GM18520 (cell line): ENCODE measurements around the gene COL18A1.
"Not testable (repeated sequence)": the region's sequence is repeated elsewhere in the genome, so short reads cannot be mapped to it uniquely, and the experiment has no call there.

Experiments used
- ATAC-seq: cut with Tn5 transposase; IDR thresholded peaks from one replicate; pipeline ENCODE4 v1.9.1; 2021; ENCODE audit not compliant: unreplicated experiment

COL18A1 gene

DNA sequence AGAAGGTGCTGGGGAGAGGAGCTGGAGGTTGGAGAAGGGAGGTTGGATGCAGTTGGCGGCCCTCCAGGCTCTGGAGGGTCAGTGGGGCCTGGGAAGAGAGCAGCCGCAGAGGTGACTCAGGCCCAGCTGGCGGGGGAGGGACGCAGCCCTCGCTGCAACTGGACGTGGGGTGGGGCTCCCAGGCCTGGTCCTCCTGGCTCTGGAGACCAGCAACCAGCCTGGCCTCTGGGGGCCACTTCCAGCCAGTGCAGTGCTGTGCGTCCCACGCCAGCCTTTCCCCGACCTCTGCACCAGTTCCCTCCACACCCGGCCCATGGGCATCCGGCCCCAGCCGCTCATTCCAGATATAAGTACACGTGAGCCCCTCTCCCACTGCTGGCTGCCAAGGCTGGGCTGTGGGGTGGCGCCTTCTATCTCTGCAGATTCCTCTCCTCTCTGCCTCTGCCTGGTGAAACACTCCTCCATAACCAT, 38.0 kb upstream of the COL18A1 start:
- no peak for ATAC-seq

DNA sequence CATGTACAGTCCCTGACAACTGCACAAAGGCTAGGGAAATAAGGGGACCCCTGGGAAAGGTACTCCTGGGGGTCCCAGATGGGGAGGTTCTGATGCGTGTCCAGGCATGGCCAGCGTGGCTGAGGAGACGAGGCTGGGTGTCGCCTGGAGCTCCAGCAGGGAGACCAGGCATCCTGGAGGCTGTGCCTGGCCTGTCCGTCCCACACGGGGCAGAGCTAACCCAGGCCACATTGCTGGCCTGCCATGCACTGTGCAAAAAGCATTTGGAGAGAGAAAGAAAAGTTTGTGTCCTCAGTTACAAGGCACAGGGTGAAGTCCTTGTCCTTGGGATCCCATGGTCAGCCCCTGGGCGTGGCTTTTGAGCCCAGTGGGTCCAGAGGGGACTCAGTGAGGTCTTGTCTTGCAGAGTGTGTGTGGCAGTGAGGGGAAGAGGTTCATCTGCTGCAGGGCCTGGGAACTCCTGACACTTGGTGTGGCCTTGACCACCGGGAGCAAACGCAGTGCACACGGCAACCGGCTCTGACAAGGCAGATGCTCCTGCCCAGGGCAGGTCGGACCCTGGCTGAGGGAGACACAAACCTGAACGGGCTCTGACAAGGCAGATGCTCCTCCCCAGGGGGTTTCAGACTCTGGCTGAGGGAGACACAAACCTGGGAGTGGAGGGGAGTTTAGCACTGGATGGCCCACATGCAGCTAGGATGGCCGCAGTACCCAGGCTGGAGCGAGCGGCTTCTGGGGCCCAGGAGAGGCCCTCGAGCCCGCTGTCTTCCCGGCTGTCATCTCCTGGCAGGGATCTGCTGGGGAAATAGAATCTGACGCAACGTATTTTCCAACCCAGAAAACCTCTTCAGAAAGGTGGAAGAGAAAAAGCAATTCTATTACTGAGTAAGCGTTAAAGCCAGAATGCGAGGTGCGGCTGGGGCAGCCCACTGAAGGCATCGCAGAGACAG, 37.3 kb upstream of the COL18A1 start:
- no peak for ATAC-seq

DNA sequence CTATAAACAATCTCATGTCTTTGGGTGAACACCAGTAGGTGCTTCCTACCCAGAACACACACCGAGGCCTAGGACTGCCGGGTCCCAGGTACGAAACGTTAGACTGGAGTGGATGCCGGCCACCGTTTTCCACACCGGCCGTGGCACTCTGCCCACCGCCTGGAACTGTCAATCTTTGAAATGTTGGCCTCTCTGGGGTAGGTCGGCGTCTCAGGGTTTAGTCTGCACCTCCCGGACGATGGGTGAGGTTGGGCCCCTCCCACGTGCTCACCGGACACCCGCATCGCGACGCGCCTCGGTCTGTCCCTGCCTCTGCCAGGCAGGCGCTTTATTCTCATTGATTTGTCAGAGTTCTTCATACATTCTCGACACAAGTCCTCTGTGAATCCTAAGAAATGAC, 35.9 kb upstream of the COL18A1 start:
- ATAC-seq = not testable (repeated sequence)

DNA sequence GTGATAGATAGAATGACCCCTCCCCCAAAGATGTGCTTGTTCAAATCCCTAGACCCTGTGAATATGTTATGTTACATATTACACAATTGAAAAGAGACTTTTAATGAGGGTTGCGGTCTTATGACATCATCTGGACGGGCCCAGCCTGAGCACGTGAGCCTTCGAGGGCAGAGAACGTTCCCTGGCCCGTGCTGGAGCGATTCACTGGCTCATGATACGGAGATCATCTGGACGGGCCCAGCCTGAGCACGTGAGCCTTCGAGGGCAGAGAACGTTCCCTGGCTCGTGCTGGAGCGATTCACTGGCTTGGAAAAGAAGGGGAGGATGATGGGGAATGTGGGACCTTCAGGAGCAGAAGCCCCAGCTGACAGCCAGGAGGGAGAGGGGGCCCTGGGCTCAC, 34.4 kb upstream of the COL18A1 start:
- no peak for ATAC-seq

DNA sequence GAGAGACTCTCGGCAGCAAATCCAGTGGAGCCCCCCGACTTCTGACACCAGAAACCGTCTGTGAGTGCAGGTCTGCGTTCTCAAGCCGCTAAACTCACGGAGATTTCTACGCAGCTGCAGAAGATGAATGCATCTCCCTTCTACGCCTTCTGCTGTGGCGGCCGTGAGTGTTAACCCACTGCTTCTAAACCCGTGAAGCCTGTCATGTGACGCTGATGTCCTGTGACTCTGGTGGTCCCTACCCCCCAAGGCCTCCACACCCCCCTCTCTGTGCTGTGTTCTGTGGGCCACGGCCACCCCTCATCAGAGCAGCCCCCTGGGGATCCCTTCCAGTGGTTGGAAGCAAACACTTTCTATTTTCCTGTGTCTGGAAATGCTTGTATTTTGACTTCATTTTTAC, 33.9 kb upstream of the COL18A1 start:
- ATAC-seq = no peak

DNA sequence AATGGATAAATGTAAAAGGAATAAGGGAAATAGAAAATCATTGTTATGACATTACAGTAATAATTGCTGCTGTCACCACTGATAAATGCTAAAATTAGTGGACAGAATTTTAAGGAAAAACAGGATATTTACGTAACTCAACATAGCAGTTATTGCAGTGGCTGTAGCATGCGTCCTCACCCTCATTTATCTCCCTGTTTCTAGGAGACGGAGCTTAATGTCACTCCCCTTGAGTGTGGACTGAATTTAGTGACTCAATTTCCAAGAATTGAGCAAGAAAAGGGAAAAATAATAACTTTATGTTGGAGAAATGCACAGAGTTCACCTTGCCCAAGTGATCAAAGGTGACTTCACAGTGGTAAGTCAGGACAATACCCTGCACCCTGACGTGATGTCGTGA, 33.3 kb upstream of the COL18A1 start:
- no peak for ATAC-seq

DNA sequence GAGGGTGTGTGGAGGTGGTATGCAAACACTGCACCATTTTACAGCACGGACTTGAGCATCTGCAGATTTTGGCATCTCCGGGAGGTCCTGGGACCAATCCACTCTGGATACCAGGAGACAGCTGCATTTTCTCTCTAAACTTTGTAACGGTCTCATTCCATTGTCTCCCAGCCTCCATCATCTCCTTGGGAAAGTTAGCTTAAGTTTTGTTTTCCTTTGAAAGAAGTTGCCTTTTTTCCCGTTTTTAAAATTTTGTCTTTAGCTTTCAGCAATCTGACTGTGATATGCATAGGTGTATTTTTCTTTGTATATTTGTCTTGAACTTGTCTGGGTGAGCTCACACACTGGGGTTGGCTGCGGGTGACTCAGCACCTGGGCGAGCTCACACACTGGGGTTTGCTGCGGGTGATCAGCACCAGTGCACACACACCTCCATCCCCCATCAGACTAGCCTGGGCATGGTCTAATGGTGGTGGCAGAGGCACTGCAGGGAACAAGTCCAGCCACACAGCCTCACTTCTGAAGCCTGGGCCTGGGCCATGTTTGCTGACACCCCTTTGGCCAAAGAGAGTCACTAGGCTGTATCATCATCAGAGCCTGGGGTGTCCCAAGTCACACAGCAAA, 32.1 kb upstream of the COL18A1 start:
- ATAC-seq = no peak

DNA sequence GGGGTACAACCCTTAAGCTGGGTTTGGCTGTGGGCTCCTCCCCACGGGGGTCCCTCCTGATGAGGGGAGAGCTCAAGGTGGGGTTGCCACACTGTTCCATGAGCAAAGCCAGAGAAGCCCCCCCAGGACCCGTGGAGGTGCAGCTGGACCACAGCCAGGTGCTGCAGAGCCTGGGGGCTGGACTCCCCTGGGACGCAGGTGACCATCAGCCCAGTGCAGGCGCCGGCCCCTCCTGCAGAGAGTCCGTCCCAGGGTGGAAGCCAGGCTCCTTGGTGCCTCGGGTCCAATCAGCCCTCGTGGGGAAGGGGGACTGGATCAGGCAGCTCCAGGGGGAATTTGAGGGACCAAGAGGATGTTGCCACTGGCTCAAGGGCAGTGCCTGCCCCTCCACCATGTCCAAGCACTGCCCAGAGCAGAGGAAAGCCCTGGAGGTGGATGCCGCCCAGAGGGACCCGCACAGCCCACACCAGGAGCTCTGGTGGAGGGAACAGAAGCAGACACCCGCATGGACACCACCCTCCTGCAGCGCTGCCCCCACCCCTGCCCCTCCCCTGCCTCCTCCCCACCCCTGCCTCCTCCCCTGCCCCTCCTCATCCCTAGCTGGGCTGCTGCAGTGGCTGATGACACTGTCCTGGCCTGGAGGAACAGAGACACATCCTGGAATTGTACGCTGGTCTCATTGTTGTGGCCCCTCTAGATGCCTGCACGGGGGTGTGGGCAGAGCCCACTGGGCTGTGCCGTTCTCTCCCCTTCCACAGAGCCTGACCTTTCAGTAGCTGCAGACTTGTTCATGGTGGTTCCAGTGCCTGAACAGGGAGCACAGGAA, 30.8 kb upstream of the COL18A1 start:
- no peak for ATAC-seq

DNA sequence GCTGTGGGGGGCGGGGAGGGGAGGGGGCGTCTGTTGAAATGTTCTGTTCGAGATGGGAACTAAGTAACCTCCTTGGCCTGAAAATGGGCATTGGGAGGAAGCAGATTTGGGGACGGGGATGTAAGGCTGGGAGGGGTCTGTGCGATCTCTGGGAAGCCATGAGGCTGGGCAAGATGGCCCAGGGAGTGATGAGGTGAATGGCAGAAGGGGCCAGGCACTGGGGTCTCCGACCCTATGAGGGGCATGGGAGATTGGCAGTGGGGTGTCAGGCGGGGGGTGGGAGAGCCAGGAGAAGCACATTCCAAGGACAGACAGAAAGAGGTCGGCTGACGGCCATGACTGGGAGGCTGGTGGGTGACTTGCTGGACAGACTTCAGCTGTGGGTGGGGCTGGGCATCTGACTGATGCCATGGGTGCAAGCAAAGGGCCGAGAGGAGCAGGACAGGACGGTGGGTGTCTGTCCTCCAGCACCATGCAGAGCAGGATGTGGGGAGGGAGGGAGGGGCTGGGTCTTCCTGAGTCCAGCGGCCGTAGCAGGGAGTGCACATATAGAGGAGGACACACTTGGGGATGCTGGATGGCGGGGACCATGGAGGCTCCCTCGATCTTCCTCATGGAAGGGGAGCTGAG, 30.0 kb upstream of the COL18A1 start:
- ATAC-seq = no peak

DNA sequence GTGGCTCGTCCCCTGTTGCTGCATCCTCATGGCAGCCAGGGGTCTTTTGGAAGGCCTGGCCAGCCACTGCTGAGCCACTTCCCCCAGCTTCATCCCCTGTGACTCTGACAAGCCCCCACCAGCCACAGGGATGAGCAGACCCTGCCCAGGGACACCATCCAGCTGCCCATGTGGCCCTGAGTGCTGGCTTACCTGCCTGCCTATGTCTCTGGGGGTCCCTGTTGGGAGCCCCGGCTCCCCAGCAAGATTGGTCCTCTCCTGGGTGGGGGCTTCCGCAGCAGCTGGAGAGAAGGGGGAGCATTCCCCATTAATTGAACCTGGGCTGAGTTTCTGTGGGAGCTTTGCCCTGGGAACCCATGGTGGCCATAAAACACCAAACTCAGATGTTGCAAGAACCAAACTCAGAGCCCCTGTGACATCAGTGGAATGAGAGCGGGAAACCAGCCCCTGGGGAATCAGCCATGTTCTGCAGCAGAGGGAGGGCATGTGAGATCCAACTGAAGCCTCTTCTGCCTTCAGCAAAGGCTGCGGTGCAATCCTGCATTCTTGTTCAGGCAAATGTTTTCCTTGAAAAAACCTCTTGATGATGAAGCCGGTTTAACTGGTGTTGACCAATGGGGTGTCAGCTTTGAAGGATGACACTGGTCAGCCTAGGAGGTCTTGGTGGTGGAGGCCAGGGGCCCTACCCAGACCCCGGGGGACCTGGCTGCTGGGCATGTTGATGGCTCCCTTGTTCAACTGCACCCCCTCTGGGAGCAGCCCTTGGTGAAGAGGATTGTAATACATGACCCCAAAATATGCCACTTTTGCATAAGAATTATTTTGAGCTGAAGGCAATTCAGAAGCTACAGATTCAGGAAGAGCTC, 28.3 kb upstream of the COL18A1 start:
- no peak for ATAC-seq

DNA sequence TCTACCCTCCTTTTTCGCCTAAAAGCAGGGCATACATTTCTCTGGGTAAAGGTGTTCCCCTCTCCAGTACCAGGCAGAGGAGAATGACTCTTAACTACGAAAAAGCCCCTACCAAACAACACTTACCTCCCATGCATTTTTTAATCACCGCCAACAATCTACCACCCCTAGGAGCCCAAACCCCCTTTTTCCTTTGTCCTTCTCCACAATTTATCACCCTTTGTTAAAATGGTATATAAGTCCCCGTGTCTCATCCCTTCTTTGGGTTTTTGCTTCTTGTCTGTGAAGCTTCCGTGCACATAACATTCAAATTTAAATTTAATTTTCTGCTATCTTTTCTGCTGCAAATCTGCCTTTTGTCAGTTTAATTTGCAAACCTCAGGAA, 27.6 kb upstream of the COL18A1 start:
- ATAC-seq = no peak

DNA sequence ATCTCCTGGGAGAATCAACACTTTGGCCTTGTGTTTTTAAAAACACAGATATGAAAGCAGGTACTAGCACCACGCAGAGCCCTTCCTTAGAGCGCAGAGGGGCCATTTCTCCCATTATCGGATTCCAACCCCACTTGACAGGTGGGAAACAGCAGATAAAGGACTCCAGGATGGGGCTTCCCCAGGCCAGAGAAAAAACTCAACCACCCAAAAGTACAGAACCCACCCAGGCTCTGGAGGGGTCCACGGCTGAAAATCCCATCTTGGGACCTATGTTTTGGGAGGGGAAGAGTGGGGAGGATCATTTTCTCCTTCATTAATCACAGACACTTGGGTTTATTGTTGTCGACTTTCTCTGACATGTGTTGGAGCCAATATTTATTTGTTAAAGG, 27.1 kb upstream of the COL18A1 start:
- no peak for ATAC-seq

DNA sequence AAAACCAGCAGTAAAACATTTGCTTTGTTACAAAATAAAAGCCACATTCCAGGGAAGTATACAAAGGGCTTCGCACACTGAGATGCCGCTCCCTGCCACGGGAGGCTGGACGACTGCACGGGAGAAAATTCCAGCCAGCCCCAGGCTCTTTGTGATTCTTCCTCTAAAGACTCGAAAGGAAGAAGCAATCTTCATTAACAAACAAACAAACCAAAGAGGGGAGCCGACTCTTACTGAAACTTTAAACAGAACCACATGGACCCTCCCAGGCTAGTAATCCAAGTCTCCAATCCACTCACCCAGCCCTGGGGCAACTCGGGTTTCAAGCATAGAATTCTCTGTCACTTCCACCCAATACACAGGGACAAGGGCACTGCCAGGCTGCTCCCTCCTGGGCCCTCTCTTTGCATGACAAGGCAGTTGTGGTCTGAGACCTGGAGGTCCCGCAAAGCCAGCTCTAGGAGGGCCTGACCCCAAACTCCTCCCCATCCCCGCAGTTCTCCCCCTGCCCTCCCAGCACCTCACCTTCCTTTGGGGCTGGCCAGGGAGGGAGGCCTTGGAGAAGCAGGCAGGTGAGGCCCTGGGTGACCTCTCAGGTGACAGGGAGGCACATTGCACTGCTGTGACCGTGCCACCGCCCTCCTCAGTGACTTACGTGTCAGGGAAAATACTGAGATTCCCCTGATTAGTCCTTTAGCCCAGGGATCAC, 26.6 kb upstream of the COL18A1 start:
- ATAC-seq = no peak

DNA sequence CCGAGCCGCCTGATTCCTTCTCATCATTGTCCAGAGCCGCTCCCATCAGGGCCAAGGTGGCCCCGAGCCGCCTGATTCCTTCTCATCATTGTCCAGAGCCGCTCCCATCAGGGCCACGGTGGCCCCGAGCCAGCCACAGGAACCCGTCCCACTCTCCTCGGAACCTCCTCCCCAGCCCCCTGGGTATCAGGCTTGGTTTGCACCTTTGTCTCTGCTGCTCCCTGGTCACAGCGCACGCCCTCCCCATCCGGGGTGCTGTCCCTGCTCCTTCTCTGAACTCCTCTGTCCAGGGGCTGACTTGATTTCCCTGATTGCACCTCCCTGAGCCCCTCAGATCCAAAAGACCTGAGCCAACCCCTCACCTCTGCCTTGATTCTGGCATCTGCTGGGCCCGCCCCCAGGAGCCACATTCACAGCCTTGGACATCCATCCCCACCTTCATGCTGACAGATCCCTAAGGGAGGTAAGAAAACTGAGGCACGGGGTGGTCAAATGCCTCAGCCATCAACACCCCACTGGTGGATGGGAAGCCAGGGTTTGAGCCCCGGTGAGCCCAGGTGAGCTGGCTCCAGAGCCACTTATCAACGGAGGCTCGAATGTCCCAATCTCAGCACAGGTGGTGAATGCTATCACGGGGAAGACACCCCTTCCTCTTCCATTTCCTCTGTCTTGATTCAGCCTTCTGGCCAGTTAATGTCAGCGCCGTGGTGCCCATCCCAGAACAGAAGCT, 25.6 kb upstream of the COL18A1 start:
- no peak for ATAC-seq

DNA sequence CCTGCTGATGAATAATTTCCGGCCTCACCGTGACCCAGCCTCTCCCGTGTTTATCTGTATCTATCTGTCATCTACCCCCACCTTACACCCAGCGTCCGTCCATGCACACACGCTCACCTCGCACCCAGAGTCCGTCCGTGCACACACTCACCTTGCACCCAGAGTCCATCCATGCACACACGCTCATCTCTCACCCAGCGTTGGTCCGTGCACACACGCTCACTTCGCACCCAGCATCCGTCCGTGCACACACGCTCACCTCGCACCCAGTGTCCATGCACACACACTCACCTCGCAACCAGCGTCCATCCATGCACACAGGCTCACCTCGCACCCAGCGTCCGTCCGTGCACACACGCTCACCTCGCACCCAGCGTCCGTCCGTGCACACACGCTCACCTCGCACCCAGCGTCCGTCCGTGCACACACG, 25.0 kb upstream of the COL18A1 start:
- ATAC-seq = no peak

DNA sequence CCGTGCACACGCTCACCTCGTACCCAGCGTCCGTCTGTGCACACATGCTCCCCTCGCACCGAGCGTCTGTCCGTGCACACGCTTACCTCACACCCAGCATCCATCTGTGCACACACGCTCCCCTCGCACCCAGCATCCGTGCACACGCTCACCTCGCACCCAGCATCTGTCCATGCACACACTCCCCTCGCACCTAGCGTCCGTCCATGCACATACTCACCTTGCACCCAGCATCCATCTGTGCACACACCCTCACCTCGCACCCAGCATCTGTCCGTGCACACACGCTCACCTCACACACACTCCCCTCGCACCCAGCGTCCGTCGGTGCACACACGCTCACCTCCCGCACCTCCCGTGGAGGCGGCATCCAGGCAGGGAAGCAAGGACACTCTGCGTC, 24.4 kb upstream of the COL18A1 start:
- ATAC-seq = no peak

DNA sequence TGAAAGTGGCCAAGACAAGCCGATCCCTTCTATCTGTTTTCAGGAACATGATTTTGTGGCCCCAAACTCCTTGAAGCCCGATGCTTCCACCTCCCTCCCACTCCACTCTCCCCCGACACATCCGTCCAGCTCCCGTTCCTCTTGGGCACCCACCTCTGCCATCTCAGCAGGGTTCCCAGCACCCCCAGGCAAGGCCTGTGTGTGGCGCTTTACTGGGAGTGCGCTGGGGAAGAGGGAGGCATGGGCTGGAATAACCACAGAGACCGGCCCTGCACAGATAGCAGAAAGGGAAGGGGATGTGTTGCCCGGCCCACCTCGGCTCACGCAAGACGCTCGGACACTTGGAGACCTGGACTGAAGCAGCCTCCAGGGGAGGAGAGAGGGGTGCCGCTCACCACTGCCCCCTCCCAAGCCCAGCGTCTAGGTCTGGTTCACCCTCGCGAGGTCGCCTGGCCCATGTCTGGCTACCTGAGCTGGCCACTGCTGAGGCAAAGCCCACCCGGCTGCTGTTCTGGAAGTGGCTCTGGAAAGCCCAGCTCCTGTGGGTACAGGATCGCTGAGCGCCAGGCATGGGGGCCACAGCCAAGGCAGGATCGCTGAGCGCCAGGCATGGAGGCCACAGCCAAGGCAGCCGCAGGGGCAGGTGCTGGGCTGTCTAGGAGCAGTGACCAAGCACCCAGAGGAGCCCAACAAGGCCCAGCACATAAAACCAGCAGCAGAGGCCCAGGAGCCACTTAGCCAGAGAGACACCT, 23.8 kb upstream of the COL18A1 start:
- no peak for ATAC-seq
